Measurements from ENCODE around the gene TMEM63A. TPM values are rescaled to one million over a fixed set of nuclear protein-coding genes. Genes with fewer than 3 reads are reported as not detected.

The TMEM63A gene
- total and polyA plus RNA-seq, 2 of the 13 experiments (the other 11 are each of a cell fraction or from before 2014, with no cell fraction given): 23.9 to 53.3 TPM

DNA sequence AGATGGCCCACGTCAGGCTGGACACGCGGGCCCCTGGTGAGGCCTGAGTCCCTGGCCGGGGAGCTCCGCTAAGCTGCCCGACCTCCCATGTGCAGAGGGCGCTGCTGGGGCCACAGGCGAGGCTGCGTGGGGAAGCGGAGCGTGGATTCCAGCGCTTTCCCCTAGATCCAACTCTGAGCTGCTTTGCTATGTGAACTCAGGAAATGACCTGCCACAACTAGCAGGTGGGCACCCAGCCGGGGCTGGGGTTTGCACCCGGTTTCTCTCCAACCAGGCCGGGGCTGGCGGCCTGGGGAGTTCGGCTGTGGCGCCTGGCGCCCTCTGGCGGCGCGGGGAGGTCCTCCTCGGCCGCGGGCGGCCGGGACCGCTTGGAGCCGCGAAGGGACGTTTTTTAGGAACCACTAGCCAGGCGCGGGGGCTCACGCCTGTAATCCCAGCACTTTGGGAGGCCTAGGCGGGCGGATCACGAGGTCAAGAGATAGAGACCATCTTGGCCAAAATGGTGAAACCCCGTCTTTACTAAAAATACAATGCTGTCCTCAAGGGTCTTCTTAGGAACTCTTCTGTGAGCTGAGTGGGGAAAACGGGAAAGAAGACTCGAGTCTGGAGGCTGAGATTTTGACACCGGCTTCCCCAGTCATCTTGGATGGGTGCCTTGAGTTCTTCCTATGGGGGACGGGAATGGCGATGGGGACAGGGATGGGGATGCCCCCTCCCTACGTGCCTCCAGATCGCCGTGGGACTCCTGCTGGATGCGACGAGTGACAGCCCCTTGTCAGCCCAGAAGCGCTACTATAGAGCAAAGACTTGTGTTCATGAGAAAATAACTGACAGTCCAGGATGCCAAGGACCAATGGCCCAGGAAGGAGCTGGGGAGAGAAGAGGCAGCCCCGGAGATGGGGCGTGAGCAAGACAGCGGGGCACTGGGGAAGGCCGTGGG is 29.3 kb upstream of the TMEM63A start (continued):
- TF ChIP-seq, protein P1, sequence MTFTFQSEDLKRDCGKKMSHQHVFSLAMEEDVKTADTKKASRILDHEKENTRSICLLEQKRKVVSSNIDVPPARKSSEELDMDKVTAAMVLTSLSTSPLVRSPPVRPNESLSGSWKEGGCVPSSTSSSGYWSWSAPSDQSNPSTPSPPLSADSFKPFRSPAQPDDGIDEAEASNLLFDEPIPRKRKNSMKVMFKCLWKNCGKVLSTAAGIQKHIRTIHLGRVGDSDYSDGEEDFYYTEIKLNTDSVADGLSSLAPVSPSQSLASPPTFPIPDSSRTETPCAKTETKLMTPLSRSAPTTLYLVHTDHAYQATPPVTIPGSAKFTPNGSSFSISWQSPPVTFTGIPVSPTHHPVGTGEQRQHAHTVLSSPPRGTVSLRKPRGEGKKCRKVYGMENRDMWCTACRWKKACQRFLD (CRISPR knock-in tag; IDR thresholded peaks at IDR 0.05; ENCODE audit: borderline replicate concordance): no peak
- TF ChIP-seq HNRNPLL (IDR thresholded peaks at IDR 0.05; ENCODE audit: low read depth, low read length, poor library complexity, severe bottlenecking): peak; percentile 34
- peak; percentile 70; the same call in 1 of the 2 replicates for TF ChIP-seq NFKB2 (CRISPR knock-in tag; IDR thresholded peaks at IDR 0.05; ENCODE audit: borderline replicate concordance)
- TF ChIP-seq ZNF772 (CRISPR knock-in tag; IDR thresholded peaks at IDR 0.05): no peak
- no peak for TF ChIP-seq ZNF326 (CRISPR knock-in tag; IDR thresholded peaks at IDR 0.05; ENCODE audit: borderline replicate concordance)
- no peak for TF ChIP-seq HDAC2 (CRISPR knock-in tag; IDR thresholded peaks at IDR 0.05)
- TF ChIP-seq BRD4 (CRISPR knock-in tag; IDR thresholded peaks at IDR 0.05): peak; percentile 72; the same call in 1 of the 2 replicates
- TF ChIP-seq REXO4 (CRISPR knock-in tag; IDR thresholded peaks at IDR 0.05; ENCODE audit: borderline replicate concordance): no peak
- TF ChIP-seq ZSCAN31 (CRISPR knock-in tag; IDR thresholded peaks at IDR 0.05; ENCODE audit: low read depth): no peak
- TF ChIP-seq ZMYM4 (CRISPR knock-in tag; IDR thresholded peaks at IDR 0.05): peak; percentile 60
- TF ChIP-seq JUN (CRISPR knock-in tag; IDR thresholded peaks at IDR 0.05): no peak
- TF ChIP-seq ZNF34 (CRISPR knock-in tag; IDR thresholded peaks at IDR 0.05; ENCODE audit: borderline replicate concordance): no peak
- TF ChIP-seq SOX6 (IDR thresholded peaks at IDR 0.05): no peak
- peak; percentile 50; the same call in 1 of the 2 replicates for TF ChIP-seq SOX6 (CRISPR knock-in tag; IDR thresholded peaks at IDR 0.05)
- no peak for TF ChIP-seq CENPT (CRISPR knock-in tag; IDR thresholded peaks at IDR 0.05; ENCODE audit: low read depth)
- TF ChIP-seq, protein P2, sequence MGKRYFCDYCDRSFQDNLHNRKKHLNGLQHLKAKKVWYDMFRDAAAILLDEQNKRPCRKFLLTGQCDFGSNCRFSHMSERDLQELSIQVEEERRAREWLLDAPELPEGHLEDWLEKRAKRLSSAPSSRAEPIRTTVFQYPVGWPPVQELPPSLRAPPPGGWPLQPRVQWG (CRISPR knock-in tag; IDR thresholded peaks at IDR 0.05; ENCODE audit: borderline replicate concordance, low read depth): no peak
- TF ChIP-seq ZNF460 (CRISPR knock-in tag; IDR thresholded peaks at IDR 0.05; ENCODE audit: borderline replicate concordance): no peak
- peak; percentile 44; the same call in 1 of the 2 replicates for TF ChIP-seq SMC3 (IDR thresholded peaks at IDR 0.05; ENCODE audit: low read length)
- TF ChIP-seq NR2F2 (IDR thresholded peaks at IDR 0.05; ENCODE audit: borderline replicate concordance, low read depth): no peak
- no peak for TF ChIP-seq PCBP1 (IDR thresholded peaks at IDR 0.05; ENCODE audit: borderline replicate concordance, low read depth, low read length)
- no peak for TF ChIP-seq SOX13 (IDR thresholded peaks at IDR 0.05)
- TF ChIP-seq SOX13 (CRISPR knock-in tag; conservative IDR thresholded peaks at IDR 0.05 in 1 of 2, IDR thresholded peaks at IDR 0.05 in 1 of 2): no peak
- 0 out of 2 replicates have a peak, but pooled peaks have one; percentile 42 for TF ChIP-seq SNAI1 (CRISPR knock-in tag; IDR thresholded peaks at IDR 0.05; ENCODE audit: borderline replicate concordance)
- TF ChIP-seq TCF7 (IDR thresholded peaks at IDR 0.05; ENCODE audit: low read depth): no peak
- TF ChIP-seq KAT7 (CRISPR knock-in tag; IDR thresholded peaks at IDR 0.05; ENCODE audit: borderline replicate concordance): no peak
- TF ChIP-seq, protein P3, sequence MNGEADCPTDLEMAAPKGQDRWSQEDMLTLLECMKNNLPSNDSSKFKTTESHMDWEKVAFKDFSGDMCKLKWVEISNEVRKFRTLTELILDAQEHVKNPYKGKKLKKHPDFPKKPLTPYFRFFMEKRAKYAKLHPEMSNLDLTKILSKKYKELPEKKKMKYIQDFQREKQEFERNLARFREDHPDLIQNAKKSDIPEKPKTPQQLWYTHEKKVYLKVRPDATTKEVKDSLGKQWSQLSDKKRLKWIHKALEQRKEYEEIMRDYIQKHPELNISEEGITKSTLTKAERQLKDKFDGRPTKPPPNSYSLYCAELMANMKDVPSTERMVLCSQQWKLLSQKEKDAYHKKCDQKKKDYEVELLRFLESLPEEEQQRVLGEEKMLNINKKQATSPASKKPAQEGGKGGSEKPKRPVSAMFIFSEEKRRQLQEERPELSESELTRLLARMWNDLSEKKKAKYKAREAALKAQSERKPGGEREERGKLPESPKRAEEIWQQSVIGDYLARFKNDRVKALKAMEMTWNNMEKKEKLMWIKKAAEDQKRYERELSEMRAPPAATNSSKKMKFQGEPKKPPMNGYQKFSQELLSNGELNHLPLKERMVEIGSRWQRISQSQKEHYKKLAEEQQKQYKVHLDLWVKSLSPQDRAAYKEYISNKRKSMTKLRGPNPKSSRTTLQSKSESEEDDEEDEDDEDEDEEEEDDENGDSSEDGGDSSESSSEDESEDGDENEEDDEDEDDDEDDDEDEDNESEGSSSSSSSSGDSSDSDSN (CRISPR knock-in tag; IDR thresholded peaks at IDR 0.05): peak; percentile 37; the same call in 1 of the 2 replicates
- TF ChIP-seq GFI1 (CRISPR knock-in tag; IDR thresholded peaks at IDR 0.05; ENCODE audit: borderline replicate concordance): 0 out of 2 replicates have a peak, but pooled peaks have one; percentile 58

All from HepG2 (cell line).